Adrenal gland (tissue), 12 donors: ENCODE measurements around the gene AKT1S1. TPM values are rescaled to one million over a fixed set of nuclear protein-coding genes. Genes with fewer than 3 reads are reported as not detected.

Experiments used
- DNase-seq, 7 donors: peaks; one replicate each; pipeline ENCODE4 v3.0.0-alpha.2; 2019 to 2020
- H3K27ac ChIP-seq, 5 donors: fragments of 200-600 bp; sonication (generic) in 4 of 5; 1 replicate in 3 of 5; 2 replicates in 2 of 5; pipeline versions ENCODE4 v1.5.1 to v1.8.0; 2016 to 2020; ENCODE audit warnings: mild to moderate bottlenecking in 1 of 5
- H3K27me3 ChIP-seq: fragments of 200-600 bp; 2 replicates; pipeline ENCODE4 v1.8.0; 2021
- H3K36me3 ChIP-seq, 2 donors: fragments of 200-600 bp; replicated peaks in 1 of 2; 1 replicate in 1 of 2; 2 replicates in 1 of 2; pipeline versions ENCODE4 v1.5.1 to v1.8.0; 2018 to 2022
- H3K4me1 ChIP-seq, 2 donors: fragments of 200-600 bp; replicated peaks in 1 of 2; 1 replicate in 1 of 2; 2 replicates in 1 of 2; pipeline versions ENCODE4 v1.5.1 to v1.8.0; 2018 to 2021
- H3K4me3 ChIP-seq, 4 donors: fragments of 200-600 bp; sonication (generic) in 3 of 4; one replicate each; pipeline ENCODE4 v1.5.1; 2016 to 2018
- H3K9me3 ChIP-seq, 3 donors: fragments of 200-600 bp; sonication (generic) in 1 of 3; replicated peaks in 1 of 3; 1 replicate in 2 of 3; 2 replicates in 1 of 3; pipeline versions ENCODE4 v1.5.1 to v1.8.0; 2016 to 2021
- POLR2A ChIP-seq, 2 donors: fragments of 450-650 bp; IDR thresholded peaks; one replicate each; pipeline ENCODE4 v1.6.1; 2017; ENCODE audit warnings: antibody characterized with exemption in 2 of 2, mild to moderate bottlenecking in 2 of 2, moderate library complexity in 1 of 2
- WGBS, 4 donors: extraction: QIAGEN DNeasy Blood & Tissue Kit in 2 of 4; methylation state at CpG; one replicate each; pipeline versions ENCODE4 v1.1.5 to v1.1.7; 2013 to 2017; 5-methylcytosine and 5-hydroxymethylcytosine counted together
- intact Hi-C, 2 donors: fragments of 100-400 bp; cut with DNase I; formaldehyde crosslinking; loops; one replicate each; pipeline versions ENCODE4 v1.14.1 to v1.15.0; 2022 to 2023
- polyA plus RNA-seq, 3 donors: library from polyadenylated mRNA; stranded (reverse); fragments of 200-250 nt in 2 of 3; fragments of 350-450 nt in 1 of 3; fragmentation: Illumina TruSeq in 1 of 3; extraction: RNeasy Lipid Tissue Mini Kit (QIAGEN cat#74804) in 1 of 3; gene quantifications; one replicate each; pipeline ENCODE4 v1.2.3, GENCODE V29; 2013 to 2014
- total RNA-seq, 9 donors: library from RNA; depleted of rRNA in 4 of 9; stranded (reverse); fragments of >200 nt in 4 of 9; fragments of 120-200 nt in 1 of 9; fragmentation: NEBNext Ultra II Directional in 1 of 9; extraction: Animal tissue kit (Norgen Biotek cat#: 25700) in 1 of 9; gene quantifications; one replicate each; pipeline versions ENCODE4 v1.1.0 to v1.2.4, GENCODE V29; 2013 to 2023
- TF ChIP-seq, protein P1 (sequence below), 6 experiments: fragments of 450-650 bp in 4 of 6; fragments of 200-600 bp in 2 of 6; sonication (generic) in 1 of 6; IDR thresholded peaks; 1 replicate in 5 of 6; 2 replicates in 1 of 6; pipeline versions ENCODE4 v1.5.1 to v1.8.0; 2016 to 2021; ENCODE audit warnings: antibody characterized with exemption in 6 of 6, mild to moderate bottlenecking in 2 of 6, moderate library complexity in 1 of 6
- donor health status: healthy with polysubstance abuse.
- donor health status: Bipolar disorder and iron deficiency.
- donor health status: DM: yes; HTN: yes; CAD: no.
- donor health status: DM: no; HTN: no; CAD: no.
- donor health status: DM: no; HTN: no; CAD: no.
- donor health status: DM: yes; HTN: yes; CAD: no.

Gene AKT1S1
- total and polyA plus RNA-seq, 12 donors, result 19.8 to 89.6 (median 59.1) TPM

DNA sequence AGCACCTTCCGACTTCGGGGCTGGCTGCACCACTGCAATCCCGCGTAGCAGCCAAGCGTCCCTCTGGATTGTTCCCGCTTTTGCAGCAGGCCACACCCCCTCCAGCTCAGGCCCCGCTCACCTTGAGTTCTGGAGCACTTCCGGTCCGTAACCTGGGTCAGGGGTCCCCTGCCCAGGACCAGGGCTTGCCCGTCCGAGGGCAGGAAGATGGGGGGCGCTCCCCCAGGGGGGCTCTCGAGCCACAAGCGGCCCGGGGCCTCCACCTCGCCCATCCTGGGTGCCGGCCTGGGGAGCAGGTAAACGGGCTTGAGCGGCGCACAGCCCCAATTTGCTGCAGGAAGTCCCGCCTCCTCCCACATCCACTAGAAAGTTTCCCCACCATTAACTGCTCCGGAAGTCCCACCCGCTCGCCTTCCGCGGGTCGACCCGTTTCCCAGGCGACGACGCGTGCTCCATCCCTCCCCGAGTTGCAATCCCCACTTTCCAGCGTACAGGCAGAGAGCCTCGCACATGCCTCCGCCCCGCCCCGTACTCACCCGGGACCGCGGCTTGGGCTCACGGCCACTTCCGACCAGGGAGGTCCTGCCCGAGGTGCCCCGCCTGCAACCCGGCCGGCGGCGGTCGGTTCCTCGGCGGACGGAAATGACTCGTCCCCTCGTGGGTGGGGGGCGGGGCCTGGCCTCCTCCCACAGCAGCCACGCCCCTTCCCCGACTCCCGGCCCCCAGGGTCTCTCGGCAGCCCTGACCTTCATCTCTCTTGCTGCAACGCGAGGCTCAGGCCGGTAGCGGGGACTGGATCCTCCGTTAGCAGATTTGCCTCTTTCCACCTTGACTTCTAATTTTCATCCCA is 10.0 kb downstream of the AKT1S1 start, which contains the start of gene PNKP:
PNKP (minus strand) TSS at position 644 of the 850 bp plus-strand sequence; CDS start at position 272, 372 bp downstream.
- peak within 1 kb of the TSS; percentile 68 to 95 (median 85) for H3K27ac ChIP-seq
- H3K9me3 ChIP-seq, result no peaks in the 10 kb centered on the region
- TF ChIP-seq POLR2A (IDR thresholded peaks at IDR 0.05), result peak in 1 of 2 donors; percentile 57
- TF ChIP-seq, protein P1, sequence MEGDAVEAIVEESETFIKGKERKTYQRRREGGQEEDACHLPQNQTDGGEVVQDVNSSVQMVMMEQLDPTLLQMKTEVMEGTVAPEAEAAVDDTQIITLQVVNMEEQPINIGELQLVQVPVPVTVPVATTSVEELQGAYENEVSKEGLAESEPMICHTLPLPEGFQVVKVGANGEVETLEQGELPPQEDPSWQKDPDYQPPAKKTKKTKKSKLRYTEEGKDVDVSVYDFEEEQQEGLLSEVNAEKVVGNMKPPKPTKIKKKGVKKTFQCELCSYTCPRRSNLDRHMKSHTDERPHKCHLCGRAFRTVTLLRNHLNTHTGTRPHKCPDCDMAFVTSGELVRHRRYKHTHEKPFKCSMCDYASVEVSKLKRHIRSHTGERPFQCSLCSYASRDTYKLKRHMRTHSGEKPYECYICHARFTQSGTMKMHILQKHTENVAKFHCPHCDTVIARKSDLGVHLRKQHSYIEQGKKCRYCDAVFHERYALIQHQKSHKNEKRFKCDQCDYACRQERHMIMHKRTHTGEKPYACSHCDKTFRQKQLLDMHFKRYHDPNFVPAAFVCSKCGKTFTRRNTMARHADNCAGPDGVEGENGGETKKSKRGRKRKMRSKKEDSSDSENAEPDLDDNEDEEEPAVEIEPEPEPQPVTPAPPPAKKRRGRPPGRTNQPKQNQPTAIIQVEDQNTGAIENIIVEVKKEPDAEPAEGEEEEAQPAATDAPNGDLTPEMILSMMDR (IDR thresholded peaks at IDR 0.05), result no peak
- H3K36me3 ChIP-seq, result peaks cover 0 to 28% of the 10 kb centered on the region in 2 donors
- no peaks in the 10 kb centered on the region for H3K27me3 ChIP-seq
- DNase-seq, result peak; percentile 90 to 96 (median 93)
- 0 to 1% (median 1%) methylated on average over 15 to 65 of the region's 65 CpGs for WGBS, 4 donors
- H3K4me1 ChIP-seq, result peaks cover 41 to 66% of the 10 kb centered on the region in 2 donors
- H3K4me3 ChIP-seq, result peak within 1 kb of the TSS; percentile 49 to 89 (median 62)
- intact Hi-C loops, result no loop called here

DNA sequence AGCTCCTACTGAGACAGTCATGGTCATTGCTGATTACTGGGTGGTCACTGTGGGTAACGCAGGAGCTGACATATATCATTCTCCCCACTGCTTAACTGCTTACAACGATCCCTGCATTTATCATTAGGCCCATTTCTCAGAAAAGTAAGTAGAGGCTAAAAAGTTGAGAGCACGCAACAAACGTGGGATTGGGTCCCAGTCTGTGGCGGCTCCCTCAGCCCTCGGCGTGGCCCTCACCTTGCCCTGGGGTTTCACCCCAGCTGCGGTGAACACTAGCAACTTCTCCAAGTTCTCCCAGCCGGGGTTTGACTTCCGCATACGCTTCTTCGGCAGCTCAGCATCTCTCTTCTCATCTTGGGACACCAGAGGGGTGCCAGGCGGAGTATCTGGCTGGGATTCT is 12.3 kb downstream of the AKT1S1 start:
- Histone ChIP-seq H3K36me3 (peaks cover 0 to 40% of the 10 kb centered on the region in 2 donors), H3K4me3 (peak overlapping the region in 1 of 4 donors; percentile 4)
- intact Hi-C loops, result no loop called here

DNA sequence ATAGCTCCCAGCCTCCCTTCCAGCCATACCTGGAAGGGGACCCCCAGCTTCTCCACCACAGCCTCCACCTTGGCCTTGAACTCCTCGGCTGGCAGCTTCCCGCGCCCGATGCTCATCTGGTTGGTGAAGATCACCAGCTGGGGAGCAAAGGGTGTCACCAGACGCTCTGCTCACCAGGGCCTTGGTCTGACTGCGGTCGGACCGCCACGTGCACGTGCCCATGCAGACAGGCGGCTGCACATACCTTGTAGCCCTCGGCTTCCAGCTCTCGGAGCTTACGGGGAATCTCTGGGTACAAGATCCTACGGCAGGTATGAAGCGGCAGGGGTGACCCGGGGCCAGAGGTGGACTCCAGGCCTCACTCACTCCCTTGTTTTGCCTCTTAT is 13.2 kb downstream of the AKT1S1 start:
- Histone ChIP-seq H3K27me3 (no peaks in the 10 kb centered on the region), H3K4me3 (no peak overlapping the region), H3K4me1 (peaks cover 44 to 79% of the 10 kb centered on the region in 2 donors), H3K9me3 (no peaks in the 10 kb centered on the region), H3K36me3 (peaks cover 0 to 47% of the 10 kb centered on the region in 2 donors), H3K27ac (peak overlapping the region in 1 of 5 donors; percentile 6)
- peak in 3 of 7 donors; percentile 24 to 31 (median 29) for DNase-seq
- 65 to 70% (median 70%) methylated on average over 17 of the region's 17 CpGs; no CpG with 5 or more reads in 1 of the 4 donors for WGBS, 4 donors
- TF ChIP-seq POLR2A (IDR thresholded peaks at IDR 0.05), result no peak
- TF ChIP-seq, protein P1 (IDR thresholded peaks at IDR 0.05), result no peak
- intact Hi-C loops, result no loop called here

More for the DNA sequence above, 12.3 kb downstream of the AKT1S1 start:
- TF ChIP-seq, protein P1 (IDR thresholded peaks at IDR 0.05), result no peak
- TF ChIP-seq POLR2A (IDR thresholded peaks at IDR 0.05), result no peak
- Histone ChIP-seq H3K27ac (peak overlapping the region in 2 of 5 donors; percentile 49 to 70), H3K4me1 (peaks cover 47 to 73% of the 10 kb centered on the region in 2 donors), H3K9me3 (no peaks in the 10 kb centered on the region), H3K27me3 (no peaks in the 10 kb centered on the region)
- WGBS, 4 donors, result 70 to 84% (median 74%) methylated on average over 9 to 13 of the region's 13 CpGs
- peak in 1 of 7 donors; percentile 42 for DNase-seq

DNA sequence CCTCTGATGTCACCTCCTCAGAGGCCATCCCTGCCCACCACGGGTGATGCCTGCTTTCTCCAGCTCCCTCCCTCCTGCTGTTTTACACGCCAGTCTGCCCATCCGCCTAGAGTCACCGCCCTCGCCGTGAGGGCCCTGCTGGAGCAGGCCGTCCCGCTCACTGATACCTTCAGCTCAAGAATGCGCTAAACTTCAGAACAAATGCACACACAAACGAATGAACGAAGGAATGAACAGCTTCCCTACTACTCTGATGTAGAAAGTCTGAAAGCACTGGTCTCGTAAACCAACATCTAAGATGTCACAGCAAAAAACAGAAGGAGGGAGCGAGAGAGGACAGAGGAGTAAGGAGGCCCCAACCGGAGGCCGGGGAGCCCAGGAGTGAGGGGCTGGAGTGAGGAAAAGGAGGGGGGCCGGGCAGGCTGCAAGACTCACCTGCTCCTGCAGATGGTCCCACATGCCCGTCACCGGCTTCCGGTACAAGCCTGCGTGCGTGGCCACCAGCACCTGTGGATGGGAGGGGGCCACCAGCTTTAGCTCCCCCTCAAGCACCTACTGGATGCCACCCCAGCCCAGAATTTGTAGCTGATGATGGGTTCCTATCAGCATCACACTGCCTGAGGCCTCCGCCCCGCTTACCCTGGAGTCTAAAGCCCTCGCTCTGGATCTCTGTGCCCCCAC is 13.8 kb downstream of the AKT1S1 start:
- Histone ChIP-seq H3K36me3 (peaks cover 0 to 51% of the 10 kb centered on the region in 2 donors), H3K27ac (peak overlapping the region in 1 of 5 donors; percentile 6), H3K27me3 (no peaks in the 10 kb centered on the region), H3K4me3 (no peak overlapping the region), H3K4me1 (peaks cover 41 to 79% of the 10 kb centered on the region in 2 donors), H3K9me3 (no peaks in the 10 kb centered on the region)
- DNase-seq, result peak in 4 of 7 donors; percentile 29 to 57 (median 40)
- intact Hi-C loops, result no loop called here
- WGBS, 4 donors, result 91 to 93% (median 92%) methylated on average over 21 to 24 of the region's 24 CpGs
- TF ChIP-seq POLR2A (IDR thresholded peaks at IDR 0.05), result no peak
- TF ChIP-seq, protein P1 (IDR thresholded peaks at IDR 0.05), result no peak
